GM19467 (cell line): Measurements from ENCODE around the gene MACROD2.

Experiments used
- ATAC-seq: cut with Tn5 transposase; IDR thresholded peaks from one replicate; pipeline ENCODE4 v1.9.1; 2021; ENCODE audit warnings: mild to moderate bottlenecking, moderate library complexity; ENCODE audit not compliant: unreplicated experiment

MACROD2 gene

DNA sequence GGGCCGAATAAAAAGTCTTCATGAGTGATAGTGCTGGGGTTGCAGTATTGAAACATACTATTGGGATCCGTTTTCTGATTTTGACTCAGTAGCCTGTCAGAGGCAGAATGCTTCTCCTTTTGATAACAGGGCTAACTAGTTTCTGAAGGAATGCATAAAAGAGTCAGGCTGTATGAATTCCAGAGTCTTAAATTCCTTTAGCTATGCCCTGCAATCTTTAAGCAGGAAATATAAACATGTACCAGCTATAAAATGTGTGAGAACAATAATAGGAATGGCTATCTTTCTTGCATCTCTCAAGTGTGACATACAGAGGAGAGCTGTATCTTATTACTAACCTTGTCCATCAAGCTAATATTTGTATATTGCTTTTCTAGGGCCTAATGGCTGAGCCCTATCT, 1660.8 kb downstream of the MACROD2 start:
- ATAC-seq = no peak

DNA sequence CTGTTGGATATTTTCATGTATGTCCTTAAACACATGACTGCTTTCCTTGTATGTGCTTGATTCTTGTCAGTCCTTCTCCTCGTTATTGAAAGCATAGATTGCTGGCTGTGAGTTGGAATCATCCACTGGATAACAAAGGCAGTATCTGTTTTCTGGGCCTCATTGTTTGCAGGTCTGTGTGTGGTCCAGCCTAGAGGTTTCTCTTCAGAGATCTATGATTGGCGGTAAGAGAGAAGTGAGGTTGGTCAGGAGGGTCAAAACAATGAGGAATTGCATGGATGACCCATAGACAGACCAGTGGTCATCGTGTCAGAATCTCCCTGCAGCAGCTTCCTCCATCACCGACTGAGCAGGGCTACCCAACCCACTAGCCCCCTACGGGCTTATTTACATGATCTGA, 1663.0 kb downstream of the MACROD2 start:
- no peak for ATAC-seq

DNA sequence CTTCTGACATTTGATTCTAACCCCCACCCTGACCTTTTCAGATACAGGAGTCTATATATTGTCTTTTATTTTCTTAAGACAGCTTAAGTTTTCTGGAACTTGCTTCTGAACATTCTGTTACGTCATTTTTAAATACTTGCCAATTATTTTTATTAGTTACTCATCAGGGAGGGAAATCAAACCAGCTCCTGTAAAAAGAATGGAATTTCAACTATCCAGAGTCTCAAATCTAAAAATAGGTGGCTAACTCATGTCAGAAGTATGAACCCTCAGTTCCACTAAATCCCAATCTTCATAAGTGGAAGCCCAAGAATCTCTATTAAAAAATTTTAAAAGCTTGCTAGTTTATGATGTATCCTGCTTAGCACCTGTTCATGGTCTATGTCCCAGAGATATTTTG, 1677.9 kb downstream of the MACROD2 start:
- no peak for ATAC-seq

DNA sequence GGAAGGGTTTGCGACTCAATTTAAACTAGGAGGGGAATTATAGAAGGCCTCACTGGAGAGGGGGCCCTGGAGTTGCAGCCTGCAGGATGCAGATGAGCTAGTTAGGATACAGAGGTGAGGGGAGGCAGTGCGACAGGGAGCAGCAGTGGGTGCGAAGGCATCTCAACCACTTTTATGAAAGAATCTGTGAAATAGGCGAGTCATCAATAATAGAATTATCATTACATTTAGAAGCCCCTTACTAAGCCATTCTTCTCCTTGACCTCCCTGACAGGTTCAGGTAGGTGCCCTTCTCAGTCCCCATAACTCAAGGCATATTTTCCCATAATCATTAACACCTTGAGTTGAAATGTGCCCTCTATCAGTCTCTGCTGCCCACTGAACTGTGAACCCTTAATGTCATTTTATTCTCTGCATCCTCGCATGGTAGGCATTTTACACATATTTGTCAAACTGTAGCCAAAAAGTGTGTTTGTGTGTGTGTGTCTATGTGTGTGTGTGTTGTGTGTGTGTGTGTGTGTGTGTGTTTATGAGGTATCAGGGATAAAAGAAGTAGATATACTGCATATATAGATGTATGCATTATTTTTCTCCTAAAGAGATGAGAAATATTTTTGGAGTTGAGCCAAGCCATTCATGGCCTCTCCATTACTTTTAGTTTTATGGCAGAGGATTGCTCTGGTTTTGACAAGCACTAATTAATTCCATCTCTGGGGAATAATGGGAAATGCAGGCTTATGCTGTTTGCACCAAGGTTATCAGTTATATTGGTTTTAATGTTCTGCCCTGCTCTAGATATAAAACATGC, 1679.1 kb downstream of the MACROD2 start:
- no peak for ATAC-seq

DNA sequence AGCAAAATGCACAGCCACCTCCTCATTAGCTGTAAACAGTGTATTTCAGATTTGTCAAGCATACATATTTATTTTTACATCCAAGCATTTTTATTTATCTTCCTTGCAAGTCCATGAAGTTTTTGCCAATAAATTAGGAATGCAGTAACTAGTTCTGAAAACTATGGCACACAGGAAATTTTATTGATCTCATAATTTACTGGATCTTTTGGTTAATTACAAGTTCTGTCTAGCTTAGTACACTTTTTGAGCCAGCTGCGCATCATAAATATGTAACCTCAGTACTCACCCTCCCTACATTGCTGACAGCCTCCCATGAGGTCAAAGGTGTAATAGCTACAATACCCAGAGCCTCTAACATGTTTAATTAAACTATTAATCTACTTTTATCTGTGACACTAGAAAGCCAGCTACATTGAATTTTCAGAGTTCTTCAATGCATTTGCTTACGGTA, 1679.8 kb downstream of the MACROD2 start:
- no peak for ATAC-seq

DNA sequence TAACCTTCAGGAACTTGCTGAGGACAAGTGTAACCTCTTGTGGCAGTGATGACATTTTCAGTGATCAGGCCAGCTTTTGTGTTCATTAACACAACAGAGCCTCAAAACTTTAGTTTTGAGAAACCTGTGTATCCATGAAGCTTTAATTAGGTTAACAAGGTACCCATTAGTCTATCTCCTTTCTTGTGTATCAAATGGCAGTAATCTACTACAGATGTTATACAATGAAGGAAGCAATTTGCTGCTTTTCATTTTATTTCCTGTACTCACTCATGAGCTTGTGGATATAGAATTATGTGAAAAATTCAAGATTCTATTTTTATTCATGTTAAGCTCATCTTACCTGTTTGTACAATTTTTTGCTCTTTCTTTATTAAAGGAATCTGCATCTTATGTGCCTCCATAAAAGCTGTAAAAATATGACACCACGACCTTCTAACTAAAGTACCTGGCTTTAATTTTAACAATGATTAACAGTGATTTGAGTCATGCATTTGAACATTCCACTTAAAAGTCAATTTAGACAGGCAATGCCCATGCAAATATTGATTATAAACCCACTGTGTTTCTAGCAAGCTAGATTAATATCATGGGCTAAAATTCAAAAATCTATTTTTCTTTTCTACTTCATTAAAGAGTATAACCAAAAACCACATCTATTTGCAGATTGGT, 1680.6 kb downstream of the MACROD2 start:
- ATAC-seq = no peak

DNA sequence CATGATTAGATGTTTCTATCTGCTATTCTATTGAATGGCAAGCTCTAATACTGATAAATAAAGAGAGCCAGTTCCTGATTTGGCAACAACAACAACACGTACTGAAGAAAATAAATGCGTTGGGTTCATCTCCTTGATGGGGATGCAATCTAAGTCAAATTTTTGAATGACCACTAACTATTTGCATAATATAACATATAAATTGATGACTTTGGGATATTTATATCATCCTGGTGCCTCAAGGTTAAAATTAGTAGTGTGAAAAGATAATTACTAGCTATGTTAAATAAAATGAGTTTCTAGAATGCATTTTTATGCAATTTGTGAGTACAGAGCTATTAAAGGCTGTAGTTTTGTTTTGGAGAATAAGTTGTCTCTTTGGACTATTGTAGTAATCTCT, 1681.5 kb downstream of the MACROD2 start:
- no peak for ATAC-seq

DNA sequence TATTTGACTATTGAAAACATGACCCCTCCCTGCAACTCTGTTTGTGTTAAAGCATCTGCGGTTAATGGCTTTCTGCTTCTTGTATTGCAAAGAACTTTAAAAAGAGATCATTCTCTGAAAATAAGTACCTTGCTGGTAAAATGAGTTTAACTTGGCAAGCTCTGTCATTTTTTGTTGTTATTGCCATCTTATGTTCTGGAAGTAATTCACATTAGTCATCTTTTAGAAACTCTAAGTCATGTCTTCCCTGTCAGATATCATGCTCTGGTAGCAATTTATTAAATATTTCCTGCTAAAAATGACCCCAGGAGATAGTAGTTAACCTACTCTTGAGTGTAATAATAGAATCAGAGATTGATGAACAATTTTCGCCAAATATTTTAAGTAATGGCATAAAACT, 1687.4 kb downstream of the MACROD2 start:
- ATAC-seq = no peak

DNA sequence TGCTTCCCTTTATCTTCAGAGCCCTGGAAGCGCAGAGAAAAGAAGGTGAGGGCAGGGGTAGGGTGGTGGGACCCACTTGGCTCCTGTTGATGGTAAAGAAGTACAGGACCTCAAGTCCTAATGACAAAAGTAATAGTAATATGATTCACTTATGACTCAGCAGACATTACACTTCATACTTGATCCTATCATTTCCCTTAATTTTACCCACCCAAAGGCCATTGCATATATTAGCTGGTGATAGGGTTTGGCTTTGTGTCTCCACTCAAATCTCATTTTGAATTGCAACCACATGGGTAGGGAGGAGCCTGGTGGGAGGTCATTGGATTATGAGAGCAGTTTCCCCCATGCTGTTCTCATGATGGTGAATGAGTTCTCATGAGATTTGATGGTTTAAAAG, 1697.3 kb downstream of the MACROD2 start:
- ATAC-seq = no peak

DNA sequence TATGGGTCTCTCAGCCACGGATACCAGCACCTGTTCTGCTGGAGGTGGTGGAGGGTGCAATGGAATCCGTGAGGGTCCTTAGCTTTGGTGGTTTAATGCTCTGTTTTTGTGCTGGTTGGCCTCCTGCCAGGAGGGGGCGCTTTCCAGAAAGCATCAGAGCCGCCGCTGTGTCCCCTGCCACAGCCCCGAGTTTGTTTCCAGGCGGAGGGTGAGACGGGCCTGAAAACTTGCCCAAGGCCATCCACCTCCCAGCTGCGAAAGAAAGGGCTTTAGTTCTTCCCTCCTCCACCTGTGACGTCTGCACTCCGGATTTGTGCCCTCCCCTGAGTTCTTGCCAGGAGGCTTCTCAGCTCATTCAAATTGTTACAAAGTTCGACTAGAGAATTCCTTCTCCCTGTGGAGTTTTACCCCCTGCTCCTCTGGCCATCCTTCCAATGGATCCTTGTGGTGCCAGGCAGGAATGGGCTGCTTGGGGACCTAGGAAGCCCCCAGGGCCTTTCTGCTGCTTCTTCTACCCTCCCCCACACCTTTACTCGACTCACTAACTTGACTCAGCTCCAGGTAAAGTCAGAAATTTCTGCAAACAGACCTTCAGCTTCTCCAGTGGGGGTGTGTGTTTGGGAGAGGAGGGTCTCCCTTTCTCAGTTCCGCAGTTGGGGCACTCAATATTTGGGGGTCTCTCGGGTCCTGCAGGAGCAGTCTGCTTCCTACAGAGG, 1704.3 kb downstream of the MACROD2 start:
- no peak for ATAC-seq

DNA sequence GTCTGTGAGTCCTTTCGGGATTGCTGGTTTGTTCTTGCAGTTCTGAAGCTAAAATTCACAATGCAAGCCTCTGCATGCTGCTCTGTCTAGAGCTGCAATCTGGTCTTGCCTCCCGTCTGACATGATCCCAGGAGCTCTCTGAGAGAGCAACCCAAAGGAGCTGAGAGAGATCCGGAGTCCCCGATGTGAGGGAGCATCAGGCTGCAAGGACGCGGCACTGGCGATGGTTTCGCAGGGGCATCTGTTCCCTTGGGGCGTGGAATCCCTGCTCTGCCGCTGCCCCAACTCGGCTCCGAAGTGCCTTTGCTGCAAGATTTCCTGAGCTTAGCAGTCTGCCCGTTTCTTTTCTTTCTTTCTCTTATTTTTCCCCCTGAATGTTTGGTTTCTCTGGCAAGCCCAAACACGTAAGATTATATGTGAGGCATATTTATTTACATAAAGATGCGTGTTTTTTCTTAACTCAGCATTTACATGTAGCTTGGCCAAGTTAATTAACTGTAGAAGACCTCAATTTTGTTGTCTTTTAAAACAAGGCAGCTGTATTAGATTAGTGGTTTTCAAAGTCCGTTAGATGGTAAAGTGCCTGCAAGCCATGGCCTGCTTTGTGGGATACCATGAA, 1704.9 kb downstream of the MACROD2 start:
- no peak for ATAC-seq

DNA sequence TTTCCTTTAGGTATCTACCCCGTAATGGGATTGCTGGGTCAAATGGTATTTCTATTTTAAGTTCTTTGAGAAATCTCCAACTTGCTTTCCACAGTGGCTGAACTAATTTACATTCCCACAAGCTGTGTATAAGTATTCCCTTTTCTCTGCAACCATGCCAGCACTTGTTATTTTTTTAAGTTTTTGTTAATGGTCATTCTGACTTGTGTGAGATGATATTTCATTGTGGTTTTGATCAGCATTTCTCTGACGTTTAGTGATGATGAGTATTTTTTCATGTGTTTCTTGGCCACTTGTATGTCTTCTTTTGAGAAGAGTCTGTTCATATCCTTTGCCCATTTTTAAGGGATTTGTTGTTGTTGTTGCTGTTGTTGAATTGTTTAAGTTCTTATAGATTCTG, 1706.8 kb downstream of the MACROD2 start:
- no peak for ATAC-seq

DNA sequence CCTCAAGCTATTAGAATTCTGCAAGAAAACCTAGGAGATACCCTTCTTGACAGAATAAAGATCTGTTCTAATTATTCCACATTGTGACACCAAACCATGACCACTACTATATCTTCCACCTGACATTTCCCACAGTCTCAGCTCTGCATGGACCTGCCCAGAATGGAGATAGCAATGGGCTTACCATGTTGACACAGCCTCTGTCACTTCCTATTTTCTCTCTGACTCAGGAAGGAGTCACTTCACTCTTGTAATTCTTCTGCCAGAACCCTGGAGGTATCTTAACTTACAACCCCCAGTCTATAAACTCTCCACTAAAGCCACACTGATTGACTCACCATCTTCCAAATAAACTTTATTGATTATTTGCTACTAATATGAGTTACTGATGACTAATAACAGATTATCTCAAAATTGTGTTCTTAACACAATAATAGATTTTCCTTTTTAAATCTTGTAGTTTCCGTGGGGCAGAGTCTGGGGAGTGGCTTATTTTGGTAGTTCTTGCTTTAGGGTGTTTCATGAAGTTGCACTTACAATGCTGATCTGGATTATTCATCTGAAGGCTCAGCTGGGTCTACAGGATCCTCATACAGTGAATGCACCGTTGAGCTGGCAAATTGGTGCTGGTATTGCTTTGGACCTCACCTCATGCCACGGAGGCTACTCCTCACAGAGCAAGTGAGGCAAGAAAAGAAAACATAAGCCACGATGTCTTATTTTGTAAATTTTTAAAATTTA, 1708.0 kb downstream of the MACROD2 start:
- no peak for ATAC-seq

DNA sequence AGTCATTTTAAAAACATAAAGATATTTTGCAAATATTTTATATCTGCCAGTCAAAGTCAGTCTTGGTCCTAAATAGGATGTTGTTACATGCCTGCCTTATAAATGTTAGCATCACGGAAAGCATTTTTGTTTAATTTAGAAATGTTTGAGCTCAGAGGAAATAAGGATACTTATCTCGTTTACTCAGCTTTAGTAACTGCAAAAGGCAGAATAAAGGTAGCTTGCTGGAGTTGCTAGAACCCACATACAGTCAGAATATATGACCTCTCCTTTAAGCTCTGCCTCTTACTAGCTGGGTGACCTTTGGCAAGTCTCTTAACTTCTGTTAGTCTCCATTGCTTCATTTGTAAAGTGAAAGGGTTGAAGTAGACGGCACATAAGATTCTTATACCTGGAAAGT, 1710.7 kb downstream of the MACROD2 start:
- ATAC-seq = no peak

DNA sequence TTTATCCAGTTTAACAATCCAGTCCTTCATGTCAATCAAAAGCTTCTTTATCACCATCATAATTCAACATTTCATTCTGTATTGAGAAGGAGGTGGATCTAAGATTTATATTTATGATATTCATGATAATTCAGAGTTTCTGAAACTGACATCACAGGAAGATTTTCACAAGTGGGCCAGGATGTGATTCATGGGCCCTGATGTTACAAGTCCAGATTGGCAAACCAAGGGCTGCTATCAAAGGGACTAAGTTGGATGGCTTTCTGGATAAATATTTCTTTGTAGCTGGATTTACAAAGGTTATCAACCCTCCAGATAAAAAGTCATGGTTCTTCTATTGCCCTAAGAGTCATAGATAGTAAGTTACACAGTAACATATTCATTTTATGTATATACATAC, 1711.4 kb downstream of the MACROD2 start:
- no peak for ATAC-seq

DNA sequence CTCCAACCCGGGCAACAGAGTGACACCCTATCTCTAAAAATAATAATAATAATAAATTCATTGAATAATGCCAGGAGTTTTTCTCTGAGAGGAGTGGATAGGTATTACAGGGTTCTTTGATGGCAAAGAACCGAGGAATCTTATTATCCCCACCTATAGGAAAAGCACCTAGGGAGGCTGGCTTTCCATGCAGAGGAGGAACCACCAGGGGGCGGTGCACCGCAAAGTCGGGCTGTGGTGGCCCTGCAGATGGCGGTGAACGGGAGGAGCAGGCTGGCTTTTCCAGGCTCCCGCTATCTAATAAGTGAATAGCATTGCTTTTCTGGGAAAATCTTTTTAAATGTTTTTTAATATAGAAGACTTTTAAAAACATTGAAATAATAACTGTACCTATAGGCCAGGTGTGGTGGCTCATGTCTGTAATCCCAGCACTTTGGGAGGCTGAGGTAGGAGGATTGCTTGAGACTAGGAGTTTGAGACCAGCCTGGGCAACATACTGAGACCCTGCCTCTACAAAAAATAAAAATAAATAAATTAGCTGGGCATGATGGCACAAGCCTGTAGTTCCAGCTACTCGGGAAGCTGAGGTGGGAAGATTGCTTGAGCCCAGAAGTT, 1713.8 kb downstream of the MACROD2 start:
- peak; percentile 82 for ATAC-seq

DNA sequence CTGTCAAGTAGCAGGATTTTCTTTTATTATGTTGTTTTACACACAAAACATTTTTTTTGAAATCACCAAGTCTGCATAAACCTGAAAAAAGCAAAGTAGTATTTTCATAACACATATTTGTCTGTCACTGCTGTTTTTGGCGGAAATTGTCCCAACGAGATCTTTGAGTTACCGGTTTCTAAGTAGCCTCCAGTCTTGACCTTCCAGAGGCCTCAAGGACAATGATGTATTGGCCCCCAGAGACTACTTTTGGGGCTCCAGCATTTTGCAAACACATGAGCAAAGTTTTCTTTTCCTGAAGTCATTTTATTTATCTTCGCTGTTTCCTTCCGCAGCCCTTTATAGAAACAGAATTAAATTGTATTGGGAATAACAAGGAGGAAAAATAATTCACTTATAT, 1715.3 kb downstream of the MACROD2 start:
- no peak for ATAC-seq

DNA sequence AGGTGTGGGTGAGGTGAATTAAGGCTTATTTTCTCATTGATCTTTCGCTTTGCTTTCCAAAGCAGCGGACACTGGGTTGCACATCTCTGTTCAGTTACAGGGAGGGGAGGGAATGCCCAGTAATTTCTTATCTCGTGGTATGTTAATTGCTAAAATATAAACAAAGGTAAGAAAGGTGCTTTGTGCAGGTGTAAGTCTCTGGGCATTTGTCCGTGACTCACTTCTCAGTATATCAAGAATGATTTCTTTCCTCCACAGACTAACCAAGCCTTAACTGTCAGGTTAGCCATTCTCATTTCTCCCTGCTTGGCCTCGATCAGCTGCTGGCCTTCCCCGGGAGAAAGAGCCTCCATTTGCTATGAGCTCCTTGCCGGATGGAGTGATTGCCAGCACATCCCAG, 1715.9 kb downstream of the MACROD2 start:
- no peak for ATAC-seq

DNA sequence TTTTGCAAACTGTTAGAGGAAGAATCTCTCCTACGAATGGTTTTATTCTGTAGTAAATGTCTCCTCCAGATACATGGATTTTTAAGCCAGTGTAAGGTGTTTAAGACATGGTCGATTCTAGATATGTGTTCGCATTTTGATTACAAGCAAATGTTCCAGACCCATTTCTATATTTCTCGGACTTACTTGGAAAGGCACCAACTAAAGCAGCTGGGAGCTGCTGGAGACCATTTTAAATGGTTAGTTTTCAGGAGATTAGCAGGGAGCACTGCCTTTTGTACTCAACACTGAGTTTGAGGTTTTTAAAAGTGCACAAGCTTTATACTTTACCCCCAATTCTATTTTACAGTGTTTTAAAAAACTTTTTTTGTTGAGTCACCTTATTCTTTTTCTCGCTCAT, 1720.9 kb downstream of the MACROD2 start:
- ATAC-seq = no peak

DNA sequence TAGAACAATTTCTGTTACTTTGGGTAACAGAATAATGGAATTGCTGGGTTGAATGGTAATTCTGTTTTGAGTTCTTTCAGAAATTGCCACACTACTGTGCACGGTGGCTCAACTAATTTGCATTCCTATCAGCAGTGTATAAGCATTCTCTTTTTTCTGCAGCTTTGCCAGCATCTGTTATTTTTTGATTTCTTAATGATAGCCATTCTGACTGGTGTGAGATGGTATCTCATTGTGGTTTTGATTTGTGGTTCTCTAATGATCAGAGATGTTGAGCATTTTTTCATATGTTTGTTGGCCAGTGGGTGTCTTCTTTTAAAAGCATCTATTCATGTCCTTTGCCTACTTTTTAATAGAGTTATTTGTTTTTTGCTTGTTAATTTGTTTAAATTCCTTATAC, 1731.1 kb downstream of the MACROD2 start:
- no peak for ATAC-seq
